Activated CD4-positive, alpha-beta T cell treated with anti-CD3 and anti-CD28 coated beads, Interleukin-2, amount 50 U/mL, for 4 hours (primary cell): ENCODE measurements around the gene TH.

Source experiments
- DNase-seq, 2 experiments: peaks; one replicate each; pipeline ENCODE4 v3.0.0-alpha.2; 2020

Gene TH

GRCh38 chr11:2177076-2177475 is 5.5 kb upstream of the TH start:
- DNase-seq, result no peak

- DNase-seq, result no peak
These were observed 4.8 kb upstream of the TH start for GRCh38 chr11:2176389-2176900.

GRCh38 chr11:2175659-2176058 is 4.0 kb upstream of the TH start:
- DNase-seq, result no peak

GRCh38 chr11:2174361-2174760 is 2.7 kb upstream of the TH start:
- no peak for DNase-seq

- DNase-seq, result no peak
These were observed 2.1 kb upstream of the TH start for GRCh38 chr11:2173761-2174160.

- DNase-seq, result no peak
These were observed 1.6 kb upstream of the TH start for GRCh38 chr11:2173150-2173693.

GRCh38 chr11:2172676-2173075 is 1.1 kb upstream of the TH start:
- DNase-seq, result no peak

- no peak for DNase-seq
These were observed 1.7 kb downstream of the TH start for GRCh38 chr11:2169626-2170570.

GRCh38 chr11:2169005-2169378 is 2.6 kb downstream of the TH start:
- DNase-seq, result no peak

GRCh38 chr11:2168286-2169004 is 3.2 kb downstream of the TH start:
- DNase-seq, result no peak

- DNase-seq, result no peak
These were observed 4.2 kb downstream of the TH start for GRCh38 chr11:2167141-2168045.

- peak; percentile 16 to 19 for DNase-seq
These were observed 5.3 kb downstream of the TH start for GRCh38 chr11:2166091-2166851.

- no peak for DNase-seq
These were observed 6.0 kb downstream of the TH start for GRCh38 chr11:2165571-2165970.

GRCh38 chr11:2164861-2165555 is 6.6 kb downstream of the TH start:
- DNase-seq, result no peak

- no peak for DNase-seq
These were observed 7.5 kb downstream of the TH start for GRCh38 chr11:2164081-2164480.

GRCh38 chr11:2163428-2163978 is 8.1 kb downstream of the TH start:
- no peak for DNase-seq

GRCh38 chr11:2160736-2161259 is 10.8 kb downstream of the TH start, which contains the start of gene INS:
Gene INS, minus strand, starts transcription at chr11:2161209. Its CDS starts 238 bp downstream, at chr11:2160971.
- DNase-seq, result no peak

GRCh38 chr11:2159536-2160413 is 11.8 kb downstream of the TH start:
- no peak for DNase-seq

- DNase-seq, result no peak
These were observed 12.6 kb downstream of the TH start for GRCh38 chr11:2158966-2159365.
